Neural cell (in vitro differentiated cells): ENCODE data around the gene EFCAB13. TPM values are rescaled to one million over a fixed set of nuclear protein-coding genes. Genes with fewer than 3 reads are reported as not detected.

Experiments
- H2AFZ ChIP-seq: fragments of 200-600, 300-800 bp; sonication (generic), shearing (Covaris generic); 2 replicates; pipeline ENCODE4 v1.6.0; 2014; ENCODE audit warnings: low read depth, mild to moderate bottlenecking, antibody characterized with exemption, low read length, moderate library complexity
- H3F3A ChIP-seq: fragments of 200-600 bp; shearing (Covaris generic); 2 replicates; pipeline ENCODE4 v1.6.1; 2016; ENCODE audit warnings: mild to moderate bottlenecking, moderate library complexity, mixed read lengths, antibody characterized with exemption, low read length; ENCODE audit not compliant: insufficient read depth, poor library complexity, severe bottlenecking
- H3K27ac ChIP-seq: fragments of 200-600, 300-800 bp; sonication (generic), shearing (Covaris generic); 2 replicates; pipeline ENCODE4 v1.5.1; 2014; ENCODE audit warnings: mild to moderate bottlenecking, low read length, moderate library complexity
- H3K27me3 ChIP-seq: fragments of 300-800, 200-600 bp; sonication (generic), shearing (Covaris generic); 2 replicates; pipeline ENCODE4 v1.6.0; 2014; ENCODE audit warnings: mild to moderate bottlenecking, low read depth, low read length, moderate library complexity; ENCODE audit not compliant: insufficient read depth
- H3K36me3 ChIP-seq: fragments of 300-800, 200-600 bp; sonication (generic), shearing (Covaris generic); 2 replicates; pipeline ENCODE4 v1.5.1; 2014; ENCODE audit warnings: mild to moderate bottlenecking, antibody characterized with exemption, low read length, moderate library complexity; ENCODE audit not compliant: insufficient read depth
- H3K4me2 ChIP-seq: fragments of 300-800, 200-600 bp; sonication (generic), shearing (Covaris generic); 2 replicates; pipeline ENCODE4 v1.6.0; 2014; ENCODE audit warnings: mild to moderate bottlenecking, low read length
- H3K4me3 ChIP-seq: fragments of 300-800, 200-600 bp; sonication (generic), shearing (Covaris generic); 2 replicates; pipeline ENCODE4 v1.5.1; 2014; ENCODE audit warnings: mild to moderate bottlenecking, low read length, moderate library complexity
- H3K79me2 ChIP-seq: fragments of 200-600 bp; shearing (Covaris generic); replicated peaks from 2 replicates; pipeline ENCODE4 v1.6.0; 2014; ENCODE audit warnings: mild to moderate bottlenecking, low read length, moderate library complexity; ENCODE audit not compliant: insufficient read depth
- H3K9ac ChIP-seq: fragments of 300-800, 200-600 bp; sonication (generic), shearing (Covaris generic); 2 replicates; pipeline ENCODE4 v1.6.1; 2016; ENCODE audit warnings: mild to moderate bottlenecking, low read length, mixed read lengths
- H3K9me2 ChIP-seq: fragments of 200-600 bp; shearing (Covaris generic); 2 replicates; pipeline ENCODE4 v1.6.1; 2016; ENCODE audit warnings: mild to moderate bottlenecking, low read length, mixed read lengths; ENCODE audit not compliant: insufficient read depth
- H3K9me3 ChIP-seq: fragments of 200-600, 300-800 bp; sonication (generic), shearing (Covaris generic); 2 replicates; pipeline ENCODE4 v1.6.1; 2016; ENCODE audit warnings: mild to moderate bottlenecking, mixed run types, low read length, moderate library complexity, mixed read lengths
- H4K20me1 ChIP-seq: fragments of 200-600 bp; shearing (Covaris generic); 2 replicates; pipeline ENCODE4 v1.6.1; 2016; ENCODE audit warnings: mild to moderate bottlenecking, mixed run types; ENCODE audit not compliant: insufficient read depth
- EP300 ChIP-seq: fragments of 450-650 bp; conservative IDR thresholded peaks from 2 replicates; pipeline ENCODE4 v1.6.1; 2014; ENCODE audit warnings: antibody characterized with exemption, mild to moderate bottlenecking, moderate library complexity; ENCODE audit not compliant: poor library complexity, severe bottlenecking
- EZH2 ChIP-seq: fragments of 200-600, 300-800 bp; shearing (Covaris generic), sonication (generic); IDR thresholded peaks from 2 replicates; pipeline ENCODE4 v1.6.1; 2014; ENCODE audit warnings: antibody characterized with exemption, low read length, borderline replicate concordance, mild to moderate bottlenecking; ENCODE audit not compliant: insufficient read depth, poor library complexity, severe bottlenecking
- MXI1 ChIP-seq: fragments of 450-650 bp; conservative IDR thresholded peaks from 2 replicates; pipeline ENCODE4 v1.6.1; 2014; ENCODE audit warnings: antibody characterized with exemption, mild to moderate bottlenecking; ENCODE audit not compliant: poor library complexity, severe bottlenecking
- POLR2AphosphoS5 ChIP-seq: IDR thresholded peaks from 2 replicates; pipeline ENCODE4 v1.6.1; 2012
- RAD21 ChIP-seq: fragments of 450-650 bp; conservative IDR thresholded peaks from 2 replicates; pipeline ENCODE4 v1.6.1; 2014; ENCODE audit warnings: antibody characterized with exemption, mild to moderate bottlenecking, moderate library complexity
- SMC3 ChIP-seq: fragments of 450-650 bp; conservative IDR thresholded peaks from 2 replicates; pipeline ENCODE4 v1.6.1; 2014; ENCODE audit warnings: antibody characterized with exemption, mild to moderate bottlenecking, moderate library complexity; ENCODE audit not compliant: poor library complexity
- TAF1 ChIP-seq: IDR thresholded peaks from 2 replicates; pipeline ENCODE4 v1.6.1; 2012; ENCODE audit warnings: low read depth
- polyA plus RNA-seq: library from polyadenylated mRNA; depleted of rRNA; stranded (reverse); fragments of >200 nt; gene quantifications from 2 replicates; pipeline ENCODE4 v1.2.3, GENCODE V29; 2014
- TF ChIP-seq, protein P1 (sequence below): fragments of 450-650 bp; IDR thresholded peaks from 2 replicates; pipeline ENCODE4 v1.5.1; 2014; ENCODE audit warnings: antibody characterized with exemption, mild to moderate bottlenecking, moderate library complexity; ENCODE audit not compliant: poor library complexity, severe bottlenecking
- TF ChIP-seq, protein P2 (sequence below): IDR thresholded peaks from 2 replicates; pipeline ENCODE4 v1.6.1; 2012; ENCODE audit warnings: borderline replicate concordance

Gene EFCAB13
- polyA plus RNA-seq, 1 donor from 2014 or later = 2.2 TPM

GRCh38 chr17:47276868-47277267 lies 46.9 kb upstream of the EFCAB13 start:
- no peaks in the 10 kb centered on the region for H3K36me3 ChIP-seq
- TF ChIP-seq, protein P1, sequence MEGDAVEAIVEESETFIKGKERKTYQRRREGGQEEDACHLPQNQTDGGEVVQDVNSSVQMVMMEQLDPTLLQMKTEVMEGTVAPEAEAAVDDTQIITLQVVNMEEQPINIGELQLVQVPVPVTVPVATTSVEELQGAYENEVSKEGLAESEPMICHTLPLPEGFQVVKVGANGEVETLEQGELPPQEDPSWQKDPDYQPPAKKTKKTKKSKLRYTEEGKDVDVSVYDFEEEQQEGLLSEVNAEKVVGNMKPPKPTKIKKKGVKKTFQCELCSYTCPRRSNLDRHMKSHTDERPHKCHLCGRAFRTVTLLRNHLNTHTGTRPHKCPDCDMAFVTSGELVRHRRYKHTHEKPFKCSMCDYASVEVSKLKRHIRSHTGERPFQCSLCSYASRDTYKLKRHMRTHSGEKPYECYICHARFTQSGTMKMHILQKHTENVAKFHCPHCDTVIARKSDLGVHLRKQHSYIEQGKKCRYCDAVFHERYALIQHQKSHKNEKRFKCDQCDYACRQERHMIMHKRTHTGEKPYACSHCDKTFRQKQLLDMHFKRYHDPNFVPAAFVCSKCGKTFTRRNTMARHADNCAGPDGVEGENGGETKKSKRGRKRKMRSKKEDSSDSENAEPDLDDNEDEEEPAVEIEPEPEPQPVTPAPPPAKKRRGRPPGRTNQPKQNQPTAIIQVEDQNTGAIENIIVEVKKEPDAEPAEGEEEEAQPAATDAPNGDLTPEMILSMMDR = no peak
- TF ChIP-seq TAF1 (no peak), SMC3 (no peak), RAD21 (no peak), EP300 (no peak), EZH2 (no peak), POLR2AphosphoS5 (no peak), MXI1 (no peak)
- TF ChIP-seq, protein P2, sequence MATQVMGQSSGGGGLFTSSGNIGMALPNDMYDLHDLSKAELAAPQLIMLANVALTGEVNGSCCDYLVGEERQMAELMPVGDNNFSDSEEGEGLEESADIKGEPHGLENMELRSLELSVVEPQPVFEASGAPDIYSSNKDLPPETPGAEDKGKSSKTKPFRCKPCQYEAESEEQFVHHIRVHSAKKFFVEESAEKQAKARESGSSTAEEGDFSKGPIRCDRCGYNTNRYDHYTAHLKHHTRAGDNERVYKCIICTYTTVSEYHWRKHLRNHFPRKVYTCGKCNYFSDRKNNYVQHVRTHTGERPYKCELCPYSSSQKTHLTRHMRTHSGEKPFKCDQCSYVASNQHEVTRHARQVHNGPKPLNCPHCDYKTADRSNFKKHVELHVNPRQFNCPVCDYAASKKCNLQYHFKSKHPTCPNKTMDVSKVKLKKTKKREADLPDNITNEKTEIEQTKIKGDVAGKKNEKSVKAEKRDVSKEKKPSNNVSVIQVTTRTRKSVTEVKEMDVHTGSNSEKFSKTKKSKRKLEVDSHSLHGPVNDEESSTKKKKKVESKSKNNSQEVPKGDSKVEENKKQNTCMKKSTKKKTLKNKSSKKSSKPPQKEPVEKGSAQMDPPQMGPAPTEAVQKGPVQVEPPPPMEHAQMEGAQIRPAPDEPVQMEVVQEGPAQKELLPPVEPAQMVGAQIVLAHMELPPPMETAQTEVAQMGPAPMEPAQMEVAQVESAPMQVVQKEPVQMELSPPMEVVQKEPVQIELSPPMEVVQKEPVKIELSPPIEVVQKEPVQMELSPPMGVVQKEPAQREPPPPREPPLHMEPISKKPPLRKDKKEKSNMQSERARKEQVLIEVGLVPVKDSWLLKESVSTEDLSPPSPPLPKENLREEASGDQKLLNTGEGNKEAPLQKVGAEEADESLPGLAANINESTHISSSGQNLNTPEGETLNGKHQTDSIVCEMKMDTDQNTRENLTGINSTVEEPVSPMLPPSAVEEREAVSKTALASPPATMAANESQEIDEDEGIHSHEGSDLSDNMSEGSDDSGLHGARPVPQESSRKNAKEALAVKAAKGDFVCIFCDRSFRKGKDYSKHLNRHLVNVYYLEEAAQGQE = no peak
- H3K79me2 ChIP-seq = no peaks in the 10 kb centered on the region
- no peaks in the 10 kb centered on the region for H3K9me2 ChIP-seq
- H2AFZ ChIP-seq = no peak overlapping the region
- H3K4me2 ChIP-seq = no peak overlapping the region
- no peak overlapping the region for H3K9ac ChIP-seq
- H3K27me3 ChIP-seq = no peaks in the 10 kb centered on the region
- H3K27ac ChIP-seq = no peak overlapping the region
- no peaks in the 10 kb centered on the region for H4K20me1 ChIP-seq
- H3F3A ChIP-seq = no peaks in the 10 kb centered on the region
- no peak overlapping the region for H3K4me3 ChIP-seq
- H3K9me3 ChIP-seq = no peaks in the 10 kb centered on the region

DNA sequence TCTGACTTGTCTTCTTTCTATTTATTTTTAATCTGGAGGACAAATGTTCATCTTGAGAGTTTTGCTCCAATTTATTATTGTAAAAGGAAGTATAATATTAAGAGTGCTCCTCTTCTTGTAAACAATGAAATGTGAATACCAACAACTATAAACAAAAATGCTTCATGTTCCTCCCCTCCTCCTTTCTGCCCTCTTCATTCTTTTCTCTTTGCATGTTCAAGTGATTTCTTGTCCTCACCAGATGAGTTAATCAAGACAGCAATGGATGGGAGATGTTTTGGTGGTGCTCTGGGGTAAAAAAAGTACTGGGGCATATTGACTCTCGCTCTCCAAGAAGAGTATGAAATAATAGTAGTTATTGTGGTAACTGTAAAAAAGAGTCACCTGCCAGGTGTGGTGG lies 45.8 kb upstream of the EFCAB13 start:
- no peaks in the 10 kb centered on the region for H3K27me3 ChIP-seq
- no peaks in the 10 kb centered on the region for H3K9me3 ChIP-seq
- H3F3A ChIP-seq = no peaks in the 10 kb centered on the region
- H3K9ac ChIP-seq = no peak overlapping the region
- no peak overlapping the region for H3K27ac ChIP-seq
- H3K36me3 ChIP-seq = no peaks in the 10 kb centered on the region
- no peak overlapping the region for H3K4me2 ChIP-seq
- H3K79me2 ChIP-seq = no peaks in the 10 kb centered on the region
- no peaks in the 10 kb centered on the region for H4K20me1 ChIP-seq
- no peak overlapping the region for H3K4me3 ChIP-seq
- TF ChIP-seq, protein P1 = no peak
- no peak for TF ChIP-seq TAF1
- TF ChIP-seq EP300 = no peak
- no peak for TF ChIP-seq SMC3
- TF ChIP-seq EZH2 = no peak
- no peak for TF ChIP-seq MXI1
- TF ChIP-seq POLR2AphosphoS5 = no peak
- no peak for TF ChIP-seq RAD21
- TF ChIP-seq, protein P2 = no peak
- H3K9me2 ChIP-seq = no peaks in the 10 kb centered on the region
- H2AFZ ChIP-seq = no peak overlapping the region
